HG02571 (cell line): Measurements from ENCODE around the gene FHOD3.

ENCODE experiments used
- ATAC-seq: cut with Tn5 transposase; IDR thresholded peaks from one replicate; pipeline ENCODE4 v1.9.1; 2021; ENCODE audit warnings: mild to moderate bottlenecking, moderate library complexity; ENCODE audit not compliant: unreplicated experiment

FHOD3 gene

DNA sequence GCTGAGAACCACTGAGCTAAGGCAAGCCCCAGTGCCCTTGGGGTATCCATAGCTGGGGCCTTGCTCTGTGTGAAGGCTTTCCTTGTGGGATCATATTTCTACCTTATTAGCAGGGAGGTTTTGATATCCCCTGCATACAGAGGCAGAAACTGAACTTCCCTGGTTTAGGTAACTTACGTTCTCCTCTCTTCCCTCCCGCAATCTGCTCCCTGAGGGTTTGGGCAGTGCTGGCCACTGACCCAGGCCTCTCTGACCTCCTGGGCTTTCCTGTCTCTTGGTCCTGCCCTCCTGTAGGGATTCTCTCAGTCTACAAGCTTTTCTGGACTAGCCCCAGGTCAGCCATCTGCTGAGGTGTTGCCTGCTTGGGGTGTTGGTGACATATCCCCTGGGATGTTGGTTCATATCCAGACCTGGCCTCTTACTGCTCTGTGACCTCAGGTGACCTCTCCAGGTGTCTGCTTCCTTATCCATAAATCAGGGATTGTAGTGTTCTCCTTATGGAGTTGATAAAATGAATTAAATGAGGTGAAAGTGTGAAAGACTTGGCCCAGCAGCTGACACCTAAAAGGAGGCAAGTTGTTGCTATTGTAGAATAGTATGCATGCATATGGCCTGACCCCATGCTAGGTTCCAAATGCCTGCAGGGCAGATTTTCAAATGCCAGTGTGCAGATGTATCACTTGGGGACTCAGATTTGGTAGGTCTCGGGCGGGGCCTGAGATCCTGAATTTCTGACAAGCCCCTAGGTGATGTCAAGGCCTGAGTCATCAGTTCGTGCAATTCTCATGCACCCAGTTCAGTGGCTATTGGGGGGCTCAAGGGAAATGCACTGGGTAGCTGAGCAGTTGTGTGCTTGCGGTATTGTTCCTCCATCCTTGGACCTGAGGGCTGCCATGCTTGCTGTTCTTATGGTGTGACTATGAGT is 106.6 kb downstream of the FHOD3 start:
- no peak for ATAC-seq

- no peak for ATAC-seq
These were observed 108.1 kb downstream of the FHOD3 start for GRCh38 chr18:36405611-36406010.

DNA sequence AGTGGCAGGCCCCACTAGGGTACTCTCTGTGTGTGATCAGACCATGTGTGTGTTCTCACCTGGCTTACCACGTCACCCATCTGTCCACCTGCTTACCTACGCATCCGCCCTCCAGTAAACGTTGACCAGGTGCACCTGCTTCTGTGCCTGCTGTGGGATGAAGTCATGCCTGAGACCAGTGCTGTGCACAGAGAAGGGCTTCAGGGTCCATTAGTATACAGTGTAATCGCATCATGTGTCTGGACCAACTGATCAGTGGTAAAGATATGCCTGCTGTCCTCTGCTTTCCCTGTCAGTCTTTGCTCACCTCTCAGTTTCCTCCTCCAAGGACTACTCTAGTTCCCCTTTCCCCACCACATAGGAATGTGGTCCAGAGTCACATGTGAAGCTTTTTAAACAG is 109.3 kb downstream of the FHOD3 start:
- ATAC-seq = no peak

GRCh38 chr18:36408606-36409005 is 111.1 kb downstream of the FHOD3 start:
- no peak for ATAC-seq

DNA sequence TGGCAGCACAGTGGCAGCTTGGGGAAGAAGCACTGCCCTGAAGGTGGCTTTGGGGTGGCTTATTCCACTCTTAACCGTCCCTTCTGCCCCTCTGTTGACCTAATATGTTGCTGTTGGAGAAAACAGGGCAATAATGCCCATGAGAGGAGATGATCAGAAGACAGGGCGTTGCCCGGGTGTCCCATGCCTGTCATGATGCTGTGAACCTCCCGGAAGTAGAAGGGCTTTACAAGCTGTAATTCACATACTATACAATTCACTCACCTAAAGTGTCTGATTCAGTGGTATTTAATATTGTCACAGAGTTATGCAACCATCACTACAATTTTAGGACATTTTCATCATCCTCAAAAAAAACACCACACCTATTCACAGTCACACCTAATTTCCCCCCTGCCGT is 112.3 kb downstream of the FHOD3 start:
- no peak for ATAC-seq

DNA sequence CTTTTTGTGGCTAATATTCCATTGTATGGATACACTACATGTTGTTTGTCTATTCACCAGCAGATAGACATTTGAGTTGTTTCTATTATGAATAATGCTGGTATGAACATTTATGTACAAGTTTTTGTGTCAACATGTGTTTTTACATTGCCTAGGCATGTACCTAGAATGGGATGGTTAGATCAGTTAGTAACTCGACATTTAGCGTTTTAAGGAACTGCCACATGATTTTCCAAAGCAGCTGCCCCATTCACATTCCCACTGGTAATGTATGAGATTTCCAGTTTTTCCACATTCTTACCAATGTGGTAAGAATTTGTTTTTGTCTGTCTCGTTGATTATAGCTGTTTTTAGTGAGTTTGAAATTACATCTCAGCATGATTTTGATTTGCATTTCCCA is 112.8 kb downstream of the FHOD3 start:
- no peak for ATAC-seq

DNA sequence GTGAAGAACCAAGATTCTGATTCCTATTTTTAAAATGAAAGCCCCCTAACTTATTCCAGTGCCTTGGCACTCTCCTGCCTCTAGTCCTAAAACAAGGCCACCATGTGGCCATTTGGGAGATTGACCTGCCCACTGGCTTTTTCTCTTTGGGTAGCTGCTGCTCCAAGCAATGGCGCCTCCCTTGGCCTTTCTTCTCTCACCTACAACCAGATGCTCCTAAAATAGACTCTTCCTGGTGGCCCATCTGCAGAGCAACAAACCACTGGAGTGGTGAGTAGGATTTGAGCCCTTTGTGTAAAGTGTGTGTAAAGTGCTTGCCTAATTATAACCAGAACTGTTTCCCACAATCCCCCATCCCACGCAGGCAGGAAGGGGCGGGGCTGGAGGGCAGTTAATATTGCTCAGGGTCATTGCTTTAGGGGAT is 114.2 kb downstream of the FHOD3 start:
- no peak for ATAC-seq

DNA sequence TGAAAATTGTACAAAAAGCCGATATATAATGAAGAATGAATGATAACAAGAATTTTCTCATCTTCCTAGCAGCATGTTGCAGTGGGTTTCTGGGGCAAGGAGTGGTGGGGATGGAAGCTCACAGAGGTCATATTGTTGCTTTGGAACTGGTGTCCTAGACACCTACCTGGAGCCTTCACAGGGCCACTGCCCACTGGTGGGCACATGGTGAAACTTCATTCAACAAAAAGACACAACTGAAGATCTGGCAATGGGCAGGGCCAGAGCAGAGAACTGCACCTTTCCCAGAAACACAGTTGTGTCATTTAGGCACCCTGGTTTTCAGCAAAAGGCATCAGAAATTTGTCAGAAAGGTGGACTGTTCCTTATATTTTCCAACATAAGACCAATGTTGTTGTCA is 115.3 kb downstream of the FHOD3 start:
- ATAC-seq = no peak

GRCh38 chr18:36415171-36415570 is 117.7 kb downstream of the FHOD3 start:
- ATAC-seq = no peak

DNA sequence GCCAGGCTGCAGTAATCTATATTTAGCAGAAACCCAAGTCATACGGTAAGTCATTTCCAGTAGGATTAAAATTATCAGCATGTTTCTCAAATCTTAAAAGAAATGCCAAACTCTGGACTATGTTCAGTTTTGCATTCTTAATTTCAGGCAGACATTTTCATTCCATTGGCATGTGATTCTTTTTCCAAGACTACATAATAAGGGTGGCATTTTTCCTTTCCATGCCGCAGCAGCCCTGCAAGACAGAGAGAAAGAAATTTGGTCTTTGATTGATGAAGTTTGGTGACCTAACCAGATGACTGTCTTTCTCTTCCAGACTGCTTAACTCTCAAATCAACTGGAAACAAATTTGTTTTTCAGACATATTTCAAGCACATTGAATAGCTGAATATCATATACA is 118.1 kb downstream of the FHOD3 start:
- ATAC-seq = no peak

GRCh38 chr18:36419188-36419899 is 121.8 kb downstream of the FHOD3 start:
- ATAC-seq = no peak

- ATAC-seq = no peak
These were observed 122.5 kb downstream of the FHOD3 start for GRCh38 chr18:36419900-36420531.

- no peak for ATAC-seq
These were observed 123.3 kb downstream of the FHOD3 start for GRCh38 chr18:36420826-36421225.

- no peak for ATAC-seq
These were observed 127.2 kb downstream of the FHOD3 start for GRCh38 chr18:36424741-36425142.

GRCh38 chr18:36427369-36427768 is 129.9 kb downstream of the FHOD3 start:
- ATAC-seq = no peak

GRCh38 chr18:36427831-36428230 is 130.3 kb downstream of the FHOD3 start:
- no peak for ATAC-seq

DNA sequence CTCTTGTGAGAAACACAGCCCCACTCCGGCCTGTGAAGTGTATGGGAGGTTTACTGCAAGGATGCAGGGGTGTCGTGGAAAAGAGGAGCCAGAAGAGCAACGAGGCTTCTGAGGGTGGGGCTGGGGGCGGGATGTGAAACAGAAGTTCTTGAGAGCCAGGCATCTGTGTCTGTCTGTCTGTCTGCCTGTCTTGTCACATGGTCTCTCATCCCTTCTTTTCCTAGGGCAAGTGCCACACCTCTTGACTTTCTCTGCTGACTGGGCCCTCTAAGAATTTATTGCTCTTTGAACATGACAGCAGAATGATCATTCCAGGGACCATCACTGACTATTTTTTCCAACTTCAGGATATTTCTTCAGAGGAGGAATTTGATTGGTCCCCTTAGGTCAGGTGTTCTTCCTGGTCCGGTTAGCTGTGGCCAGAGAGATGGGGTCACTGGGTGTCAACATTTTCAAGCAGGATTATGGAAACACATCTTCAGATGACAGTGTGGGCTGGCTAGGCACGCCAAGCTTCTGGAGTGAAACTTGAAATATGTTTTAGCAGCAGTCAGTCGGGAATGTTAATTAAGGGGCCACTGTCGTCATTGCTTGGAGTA is 131.0 kb downstream of the FHOD3 start:
- ATAC-seq = no peak

GRCh38 chr18:36432880-36433555 is 135.5 kb downstream of the FHOD3 start:
- ATAC-seq = no peak

DNA sequence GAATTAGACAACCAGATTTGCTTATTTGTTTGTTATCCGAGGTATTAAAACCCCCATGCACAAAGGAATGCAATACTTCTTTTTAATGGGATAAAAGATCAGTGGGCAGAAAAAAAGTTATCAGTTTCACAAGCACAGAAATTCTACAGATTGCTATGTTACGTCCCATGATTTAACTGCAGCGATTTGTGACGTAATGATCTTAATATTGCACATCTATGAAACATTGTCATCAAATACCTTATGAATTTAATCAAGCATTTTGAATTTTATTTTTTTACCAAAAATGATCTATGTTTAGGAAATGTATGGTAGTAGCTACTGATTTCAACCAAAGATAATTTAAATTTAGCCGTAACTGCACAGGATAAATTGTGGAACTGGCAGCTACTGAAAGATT is 138.9 kb downstream of the FHOD3 start:
- no peak for ATAC-seq

- ATAC-seq = no peak
These were observed 143.1 kb downstream of the FHOD3 start for GRCh38 chr18:36440614-36441013.
